ENCODE data around the gene TMED7.

The TMED7 gene

DNA sequence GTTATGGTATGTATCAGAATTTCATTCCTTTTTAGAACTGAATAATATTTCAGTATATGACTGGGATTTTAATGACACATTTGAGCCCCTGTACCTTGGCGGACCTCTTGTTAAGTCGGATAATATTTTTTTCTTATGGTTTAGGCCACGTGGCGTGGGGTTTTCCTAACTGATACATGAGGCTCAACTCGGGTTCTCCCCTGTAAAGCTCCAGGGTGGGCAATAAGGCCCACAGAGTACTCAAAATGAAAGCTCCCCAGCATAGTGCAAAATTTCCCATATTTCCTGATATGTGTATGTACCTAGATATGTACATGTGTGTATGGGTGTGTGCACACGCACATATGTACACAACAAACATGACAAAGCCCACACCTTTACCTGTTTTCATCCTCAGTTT lies 48.1 kb downstream of the TMED7 start:
- Histone ChIP-seq H3K4me3 (ENCODE audit: low read depth in 1 of 2, low read length in 1 of 2) (no peak overlapping the region), H3K27ac (no peak overlapping the region), H3K4me1 (ENCODE audit: control insufficient read depth in 1 of 2, insufficient read depth in 1 of 2, low read depth in 1 of 2, low read length in 1 of 2) (no peaks in the 10 kb centered on the region), H3K9me3 (no peaks in the 10 kb centered on the region), H3K36me3 (peaks cover 7% of the 10 kb centered on the region), H3K27me3 (no peaks in the 10 kb centered on the region)
- TF ChIP-seq, protein P1, sequence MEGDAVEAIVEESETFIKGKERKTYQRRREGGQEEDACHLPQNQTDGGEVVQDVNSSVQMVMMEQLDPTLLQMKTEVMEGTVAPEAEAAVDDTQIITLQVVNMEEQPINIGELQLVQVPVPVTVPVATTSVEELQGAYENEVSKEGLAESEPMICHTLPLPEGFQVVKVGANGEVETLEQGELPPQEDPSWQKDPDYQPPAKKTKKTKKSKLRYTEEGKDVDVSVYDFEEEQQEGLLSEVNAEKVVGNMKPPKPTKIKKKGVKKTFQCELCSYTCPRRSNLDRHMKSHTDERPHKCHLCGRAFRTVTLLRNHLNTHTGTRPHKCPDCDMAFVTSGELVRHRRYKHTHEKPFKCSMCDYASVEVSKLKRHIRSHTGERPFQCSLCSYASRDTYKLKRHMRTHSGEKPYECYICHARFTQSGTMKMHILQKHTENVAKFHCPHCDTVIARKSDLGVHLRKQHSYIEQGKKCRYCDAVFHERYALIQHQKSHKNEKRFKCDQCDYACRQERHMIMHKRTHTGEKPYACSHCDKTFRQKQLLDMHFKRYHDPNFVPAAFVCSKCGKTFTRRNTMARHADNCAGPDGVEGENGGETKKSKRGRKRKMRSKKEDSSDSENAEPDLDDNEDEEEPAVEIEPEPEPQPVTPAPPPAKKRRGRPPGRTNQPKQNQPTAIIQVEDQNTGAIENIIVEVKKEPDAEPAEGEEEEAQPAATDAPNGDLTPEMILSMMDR (IDR thresholded peaks at IDR 0.05) = no peak

DNA sequence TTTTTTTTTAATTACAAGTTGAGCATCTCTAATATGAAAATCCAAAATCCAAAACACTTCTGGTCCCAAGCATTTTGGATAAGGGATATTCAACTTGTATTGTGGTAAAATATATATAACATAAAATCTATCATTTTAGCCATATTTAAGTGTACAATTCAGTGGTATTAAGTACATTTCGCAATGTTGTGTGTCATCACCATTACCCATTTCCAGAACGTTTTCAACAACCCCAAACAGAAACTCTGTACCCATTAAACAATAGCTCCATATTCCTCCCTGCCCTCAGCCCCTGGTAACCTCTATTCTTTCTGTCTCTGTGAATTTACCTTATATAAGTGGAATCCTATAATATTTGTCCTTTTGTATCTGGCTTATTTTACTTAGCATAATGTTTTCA lies 48.5 kb downstream of the TMED7 start:
- no peaks in the 10 kb centered on the region for H3K4me1 ChIP-seq (ENCODE audit: control insufficient read depth in 1 of 2, insufficient read depth in 1 of 2, low read depth in 1 of 2, low read length in 1 of 2)

GRCh38 chr5:115575167-115576070 lies 50.4 kb downstream of the TMED7 start:
- Histone ChIP-seq H3K27ac (no peak overlapping the region), H3K27me3 (no peaks in the 10 kb centered on the region), H3K4me3 (ENCODE audit: low read depth in 1 of 2, low read length in 1 of 2) (no peak overlapping the region), H3K4me1 (ENCODE audit: control insufficient read depth in 1 of 2, insufficient read depth in 1 of 2, low read depth in 1 of 2, low read length in 1 of 2) (no peaks in the 10 kb centered on the region), H3K36me3 (peaks cover under 1% of the 10 kb centered on the region), H3K9me3 (no peaks in the 10 kb centered on the region)
- TF ChIP-seq, protein P1 (IDR thresholded peaks at IDR 0.05) = no peak

More for the DNA sequence above, 48.5 kb downstream of the TMED7 start:
- Histone ChIP-seq H3K27me3 (no peaks in the 10 kb centered on the region), H3K27ac (no peak overlapping the region), H3K4me3 (ENCODE audit: low read depth in 1 of 2, low read length in 1 of 2) (no peak overlapping the region), H3K9me3 (no peaks in the 10 kb centered on the region), H3K36me3 (peaks cover 7% of the 10 kb centered on the region)
- TF ChIP-seq, protein P1 (IDR thresholded peaks at IDR 0.05) = no peak

GRCh38 chr5:115573133-115573532 lies 52.7 kb downstream of the TMED7 start:
- Histone ChIP-seq H3K36me3 (no peaks in the 10 kb centered on the region), H3K4me1 (ENCODE audit: control insufficient read depth in 1 of 2, insufficient read depth in 1 of 2, low read depth in 1 of 2, low read length in 1 of 2) (no peaks in the 10 kb centered on the region), H3K9me3 (no peaks in the 10 kb centered on the region), H3K4me3 (ENCODE audit: low read depth in 1 of 2, low read length in 1 of 2) (no peak overlapping the region), H3K27me3 (no peaks in the 10 kb centered on the region), H3K27ac (no peak overlapping the region)
- TF ChIP-seq, protein P1 (IDR thresholded peaks at IDR 0.05) = no peak

GRCh38 chr5:115571441-115571878 lies 54.4 kb downstream of the TMED7 start:
- Histone ChIP-seq H3K27ac (no peak overlapping the region), H3K27me3 (no peaks in the 10 kb centered on the region), H3K4me3 (ENCODE audit: low read depth in 1 of 2, low read length in 1 of 2) (no peak overlapping the region), H3K4me1 (ENCODE audit: control insufficient read depth in 1 of 2, insufficient read depth in 1 of 2, low read depth in 1 of 2, low read length in 1 of 2) (no peaks in the 10 kb centered on the region), H3K36me3 (no peaks in the 10 kb centered on the region), H3K9me3 (no peaks in the 10 kb centered on the region)
- TF ChIP-seq, protein P1 (IDR thresholded peaks at IDR 0.05) = no peak
